ENCODE results near the gene RBM24.

The RBM24 gene

GRCh38 chr6:17343215-17343614, 62.1 kb downstream of the RBM24 start:
- no peaks in the 10 kb centered on the region for H3K36me3 Mint-ChIP-seq (ENCODE audit: low read depth)
- H3K27ac Mint-ChIP-seq = no peak overlapping the region
- peaks cover 5% of the 10 kb centered on the region for H3K27me3 Mint-ChIP-seq
- H3K9me3 Mint-ChIP-seq = peaks cover 3% of the 10 kb centered on the region
- no peak for DNase-seq
- H3K4me3 Mint-ChIP-seq = no peak overlapping the region
- H3K4me1 Mint-ChIP-seq (ENCODE audit: low read depth) = no peaks in the 10 kb centered on the region

All from activated T-cell treated with anti-CD3 and anti-CD28 coated beads, Interleukin-2, amount 50 U/mL, for 24 hours (primary cell).